Activated CD8-positive, alpha-beta T cell treated with anti-CD3 and anti-CD28 coated beads, Interleukin-2, amount 10 ng/mL, durations not matched to agents 7 days and 5 days (primary cell): Measurements from ENCODE around the gene MGLL. TPM values are rescaled to one million over a fixed set of nuclear protein-coding genes. Genes with fewer than 3 reads are reported as not detected.

Experiments
- ATAC-seq: fragments of 150-1000 bp; cut with Tn5 transposase; one replicate; pipeline ENCODE4 v1.10.0; 2021; ENCODE audit warnings: moderate library complexity
- CTCF ChIA-PET: fragments of 350-600 bp; sonication (Branson Sonifier 250); formaldehyde crosslinking; loops from one replicate; lab custom pipeline; 2021; ENCODE audit warnings: antibody characterized with exemption; lab: Charles Lee
- POLR2A ChIA-PET: fragments of 350-600 bp; sonication (Branson Sonifier 250); formaldehyde crosslinking; loops from one replicate; lab custom pipeline; 2021; ENCODE audit warnings: antibody characterized with exemption; lab: Charles Lee
- DNase-seq: peaks from one replicate; pipeline ENCODE4 v3.0.0-alpha.2; 2020
- H3K27ac Mint-ChIP-seq: one replicate; pipeline ENCODE4 v1.8.0; 2021; ENCODE audit warnings: mild to moderate bottlenecking, mixed read lengths
- H3K27me3 Mint-ChIP-seq: one replicate; pipeline ENCODE4 v1.8.0; 2021; ENCODE audit warnings: low read depth, mixed read lengths
- H3K36me3 Mint-ChIP-seq: one replicate; pipeline ENCODE4 v1.8.0; 2021; ENCODE audit warnings: low read depth, mixed read lengths
- H3K4me1 Mint-ChIP-seq: one replicate; pipeline ENCODE4 v1.8.0; 2021; ENCODE audit warnings: low read depth, mixed read lengths
- H3K4me3 Mint-ChIP-seq: one replicate; pipeline ENCODE4 v1.8.0; 2021; ENCODE audit warnings: mild to moderate bottlenecking, mixed read lengths
- H3K9me3 Mint-ChIP-seq: one replicate; pipeline ENCODE4 v1.8.0; 2022; ENCODE audit warnings: mixed read lengths; ENCODE audit not compliant: insufficient read depth
- total RNA-seq, 2 experiments: library from RNA; stranded (reverse); gene quantifications; one replicate each; pipeline ENCODE4 v1.2.3, GENCODE V29; 2021

The MGLL gene
- total RNA-seq, 2 experiments from 2014 or later: 1.5 to 2.2 TPM

GRCh38 chr3:127760791-127761440 lies 61.4 kb downstream of the MGLL start:
- no peak overlapping the region for H3K4me3 Mint-ChIP-seq
- H3K27me3 Mint-ChIP-seq: no peaks in the 10 kb centered on the region
- H3K36me3 Mint-ChIP-seq: no peaks in the 10 kb centered on the region
- ATAC-seq (peak; percentile 32), DNase-seq (no peak)
- ChIA-PET CTCF (interaction anchor here (1.7 to 2.2 kb wide), 2 partner anchors 10 to 30 kb away, joined by 6 to 12 read pairs; no protein-coding TSS in a partner anchor), POLR2A (interaction anchor here (0.6 kb wide), 1 partner anchor 96 kb away, joined by 7 read pairs; no protein-coding TSS in a partner anchor)
- H3K9me3 Mint-ChIP-seq: no peaks in the 10 kb centered on the region
- no peak overlapping the region for H3K27ac Mint-ChIP-seq
- peaks cover 42% of the 10 kb centered on the region for H3K4me1 Mint-ChIP-seq

GRCh38 chr3:127760361-127760760 lies 62.0 kb downstream of the MGLL start:
- Mint-ChIP-seq H3K36me3 (no peaks in the 10 kb centered on the region), H3K27ac (no peak overlapping the region), H3K9me3 (no peaks in the 10 kb centered on the region), H3K4me3 (no peak overlapping the region), H3K4me1 (peaks cover 45% of the 10 kb centered on the region), H3K27me3 (no peaks in the 10 kb centered on the region)
- ChIA-PET POLR2A (no interaction called here), CTCF (no interaction called here)
- ATAC-seq (no peak), DNase-seq (no peak)

GRCh38 chr3:127759826-127760225 lies 62.5 kb downstream of the MGLL start:
- ATAC-seq (no peak), DNase-seq (no peak)
- peaks cover 45% of the 10 kb centered on the region for H3K4me1 Mint-ChIP-seq
- POLR2A ChIA-PET: no interaction called here
- CTCF ChIA-PET: no interaction called here
- H3K9me3 Mint-ChIP-seq: no peaks in the 10 kb centered on the region
- H3K36me3 Mint-ChIP-seq: no peaks in the 10 kb centered on the region
- no peak overlapping the region for H3K27ac Mint-ChIP-seq
- H3K4me3 Mint-ChIP-seq: no peak overlapping the region
- H3K27me3 Mint-ChIP-seq: no peaks in the 10 kb centered on the region

GRCh38 chr3:127758013-127758412 lies 64.3 kb downstream of the MGLL start:
- no peaks in the 10 kb centered on the region for H3K27me3 Mint-ChIP-seq
- ChIA-PET CTCF (interaction anchor here (1.0 to 1.5 kb wide), 2 partner anchors 15 to 50 kb away, joined by 3 read pairs; no protein-coding TSS in a partner anchor), POLR2A (no interaction called here)
- no peaks in the 10 kb centered on the region for H3K36me3 Mint-ChIP-seq
- no peaks in the 10 kb centered on the region for H3K9me3 Mint-ChIP-seq
- peaks cover 39% of the 10 kb centered on the region for H3K4me1 Mint-ChIP-seq
- no peak for ATAC-seq
- no peak for DNase-seq
- no peak overlapping the region for H3K4me3 Mint-ChIP-seq
- H3K27ac Mint-ChIP-seq: no peak overlapping the region

GRCh38 chr3:127755305-127755681 lies 67.0 kb downstream of the MGLL start:
- no peak for ATAC-seq
- ChIA-PET CTCF (interaction anchor here (1.5 kb wide), 1 partner anchor 36 kb away, joined by 3 read pairs; no protein-coding TSS in a partner anchor), POLR2A (no interaction called here)
- DNase-seq: no peak
- H3K27ac Mint-ChIP-seq: no peak overlapping the region
- H3K36me3 Mint-ChIP-seq: no peaks in the 10 kb centered on the region
- no peaks in the 10 kb centered on the region for H3K9me3 Mint-ChIP-seq
- H3K4me1 Mint-ChIP-seq: peaks cover 22% of the 10 kb centered on the region
- H3K27me3 Mint-ChIP-seq: peaks cover 4% of the 10 kb centered on the region
- H3K4me3 Mint-ChIP-seq: no peak overlapping the region

- Mint-ChIP-seq H3K36me3 (no peaks in the 10 kb centered on the region), H3K27ac (no peak overlapping the region), H3K27me3 (peaks cover 6% of the 10 kb centered on the region), H3K9me3 (no peaks in the 10 kb centered on the region), H3K4me1 (peaks cover 24% of the 10 kb centered on the region), H3K4me3 (no peak overlapping the region)
- DNase-seq (no peak), ATAC-seq (no peak)
- POLR2A ChIA-PET: no interaction called here
- CTCF ChIA-PET: interaction anchor here (1.5 to 1.6 kb wide), 2 partner anchors 37 to 77 kb away, joined by 3 to 5 read pairs; no protein-coding TSS in a partner anchor
Observed at GRCh38 chr3:127754411-127755304, 67.7 kb downstream of the MGLL start.

GRCh38 chr3:127753898-127754410 lies 68.4 kb downstream of the MGLL start:
- ATAC-seq (no peak), DNase-seq (no peak)
- Mint-ChIP-seq H3K27ac (no peak overlapping the region), H3K9me3 (no peaks in the 10 kb centered on the region), H3K36me3 (no peaks in the 10 kb centered on the region), H3K27me3 (peaks cover 9% of the 10 kb centered on the region), H3K4me1 (peaks cover 24% of the 10 kb centered on the region), H3K4me3 (no peak overlapping the region)
- ChIA-PET POLR2A (no interaction called here), CTCF (interaction anchor here (1.1 to 1.6 kb wide), 2 partner anchors 8 to 78 kb away, joined by 3 to 5 read pairs; no protein-coding TSS in a partner anchor)

- ChIA-PET CTCF (interaction anchor here (1.1 to 1.6 kb wide), 2 partner anchors 9 to 79 kb away, joined by 3 to 5 read pairs; no protein-coding TSS in a partner anchor), POLR2A (no interaction called here)
- ATAC-seq: no peak
- DNase-seq: no peak
- Mint-ChIP-seq H3K4me1 (peaks cover 24% of the 10 kb centered on the region), H3K27me3 (peaks cover 9% of the 10 kb centered on the region), H3K4me3 (no peak overlapping the region), H3K36me3 (no peaks in the 10 kb centered on the region), H3K9me3 (no peaks in the 10 kb centered on the region), H3K27ac (no peak overlapping the region)
Observed at GRCh38 chr3:127753338-127753737, 69.0 kb downstream of the MGLL start.

- Mint-ChIP-seq H3K9me3 (no peaks in the 10 kb centered on the region), H3K27ac (no peak overlapping the region), H3K36me3 (no peaks in the 10 kb centered on the region), H3K4me1 (peaks cover 24% of the 10 kb centered on the region), H3K4me3 (no peak overlapping the region), H3K27me3 (peaks cover 9% of the 10 kb centered on the region)
- no peak for DNase-seq
- POLR2A ChIA-PET: no interaction called here
- ATAC-seq: no peak
- CTCF ChIA-PET: no interaction called here
Observed at GRCh38 chr3:127751782-127752181, 70.5 kb downstream of the MGLL start.

GRCh38 chr3:127751163-127751621 lies 71.1 kb downstream of the MGLL start:
- CTCF ChIA-PET: interaction anchor here (0.7 to 1.5 kb wide), 3 partner anchors 11 to 120 kb away, joined by 3 to 7 read pairs (median 6); no protein-coding TSS in a partner anchor
- ATAC-seq (no peak), DNase-seq (no peak)
- H3K27me3 Mint-ChIP-seq: peaks cover 9% of the 10 kb centered on the region
- H3K9me3 Mint-ChIP-seq: no peaks in the 10 kb centered on the region
- POLR2A ChIA-PET: no interaction called here
- peaks cover 24% of the 10 kb centered on the region for H3K4me1 Mint-ChIP-seq
- no peak overlapping the region for H3K27ac Mint-ChIP-seq
- H3K4me3 Mint-ChIP-seq: no peak overlapping the region
- H3K36me3 Mint-ChIP-seq: no peaks in the 10 kb centered on the region

- H3K36me3 Mint-ChIP-seq: no peaks in the 10 kb centered on the region
- ATAC-seq (no peak), DNase-seq (no peak)
- ChIA-PET POLR2A (interaction anchor here (0.6 to 1.7 kb wide), 2 partner anchors 12 to 19 kb away, joined by 3 read pairs; no protein-coding TSS in a partner anchor), CTCF (interaction anchor here (0.7 to 1.5 kb wide), 5 partner anchors 12 to 217 kb away, joined by 3 to 7 read pairs (median 4); no protein-coding TSS in a partner anchor)
- no peak overlapping the region for H3K27ac Mint-ChIP-seq
- peaks cover 9% of the 10 kb centered on the region for H3K27me3 Mint-ChIP-seq
- H3K4me1 Mint-ChIP-seq: peaks cover 21% of the 10 kb centered on the region
- H3K4me3 Mint-ChIP-seq: no peak overlapping the region
- no peaks in the 10 kb centered on the region for H3K9me3 Mint-ChIP-seq
Observed at GRCh38 chr3:127750226-127751031, 71.9 kb downstream of the MGLL start.
